Upper lobe of right lung (tissue), 1 donor: ENCODE data around the gene MED27. TPM values are rescaled to one million over a fixed set of nuclear protein-coding genes. Genes with fewer than 3 reads are reported as not detected.

Source experiments
- ATAC-seq: fragments of 200-7000 bp; cut with Tn5 transposase; one replicate; pipeline ENCODE4 v1.9.1; 2020; ENCODE audit warnings: mild to moderate bottlenecking, moderate library complexity
- DNase-seq: peaks from one replicate; pipeline ENCODE4 v3.0.0-alpha.2; 2020
- H3K27ac ChIP-seq: fragments of 200-600 bp; one replicate; pipeline ENCODE4 v1.8.0; 2022
- H3K27me3 ChIP-seq: fragments of 200-600 bp; one replicate; pipeline ENCODE4 v1.8.0; 2022; ENCODE audit warnings: mild to moderate bottlenecking
- H3K36me3 ChIP-seq: fragments of 200-600 bp; one replicate; pipeline ENCODE4 v1.8.0; 2022
- H3K4me1 ChIP-seq: fragments of 200-600 bp; one replicate; pipeline ENCODE4 v1.8.0; 2022
- H3K4me3 ChIP-seq: fragments of 200-600 bp; one replicate; pipeline ENCODE4 v1.8.0; 2022; ENCODE audit warnings: mild to moderate bottlenecking
- H3K9me3 ChIP-seq: fragments of 200-600 bp; one replicate; pipeline ENCODE4 v1.8.0; 2022
- intact Hi-C: fragments of 100-400 bp; cut with DNase I; formaldehyde crosslinking; loops from one replicate; pipeline ENCODE4 v1.11.0; 2022
- total RNA-seq: library from RNA; stranded (reverse); fragmentation: NEBNext Ultra II Directional; extraction: Animal tissue kit (Norgen Biotek cat#: 25700); gene quantifications from one replicate; pipeline ENCODE4 v1.2.1, GENCODE V29; 2021
- TF ChIP-seq, protein P1 (sequence below): fragments of 200-600 bp; IDR thresholded peaks from one replicate; pipeline ENCODE4 v1.8.0; 2022; ENCODE audit warnings: antibody characterized with exemption
- donor health status: DM: no; HTN: yes; CAD: no; lungs with severe emphysema.

MED27 gene
- total RNA-seq, 1 donor from 2014 or later: 14.2 TPM

DNA sequence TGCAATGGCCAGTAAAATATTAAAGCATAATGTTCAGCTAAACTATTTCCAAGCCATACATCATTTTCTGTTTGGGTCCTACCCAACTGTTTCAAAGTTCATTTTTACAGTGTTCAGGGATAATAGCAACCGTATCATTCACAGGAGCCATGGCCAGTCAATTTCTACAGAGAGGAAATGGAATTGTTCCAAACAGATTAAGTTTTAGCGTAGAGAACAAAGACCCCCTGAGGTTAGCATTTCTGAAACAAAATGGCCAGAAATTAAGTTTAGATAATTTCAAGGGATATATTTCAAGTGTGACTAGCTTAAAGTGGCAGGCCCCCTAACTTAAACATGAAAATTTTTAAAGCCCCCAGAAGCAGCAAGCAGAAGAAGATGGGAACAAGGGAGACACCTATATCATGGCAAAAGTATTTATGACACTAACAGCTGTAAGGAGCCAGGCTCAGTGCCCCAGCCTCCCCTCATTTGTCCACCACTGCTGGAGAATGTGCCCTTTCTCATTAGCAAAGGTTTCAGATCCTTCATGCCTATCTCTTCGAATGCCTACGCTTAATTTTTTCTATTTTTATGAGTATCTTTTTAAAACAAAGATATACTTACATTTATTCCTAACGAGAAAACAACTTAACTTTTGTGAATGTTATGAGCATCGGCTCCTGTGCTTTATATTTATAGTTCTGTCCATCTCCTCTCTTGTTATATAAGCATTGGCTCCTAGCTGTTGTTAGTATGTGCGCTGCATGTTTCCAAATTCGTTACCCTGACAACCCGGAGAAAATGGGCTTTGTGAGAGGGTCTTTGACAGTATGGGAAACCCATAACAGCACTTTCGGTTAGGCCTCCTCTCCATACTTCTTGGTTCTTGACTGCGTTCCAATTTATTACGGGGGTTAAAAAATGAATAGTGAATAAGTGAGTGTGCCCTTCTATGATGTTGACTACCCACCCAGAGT lies 116.3 kb downstream of the MED27 start:
- Histone ChIP-seq H3K4me1 (no peaks in the 10 kb centered on the region), H3K27ac (no peak overlapping the region), H3K4me3 (no peak overlapping the region), H3K9me3 (no peaks in the 10 kb centered on the region), H3K36me3 (no peaks in the 10 kb centered on the region), H3K27me3 (no peaks in the 10 kb centered on the region)
- intact Hi-C loops: no loop called here
- no peak for ATAC-seq
- TF ChIP-seq, protein P1, sequence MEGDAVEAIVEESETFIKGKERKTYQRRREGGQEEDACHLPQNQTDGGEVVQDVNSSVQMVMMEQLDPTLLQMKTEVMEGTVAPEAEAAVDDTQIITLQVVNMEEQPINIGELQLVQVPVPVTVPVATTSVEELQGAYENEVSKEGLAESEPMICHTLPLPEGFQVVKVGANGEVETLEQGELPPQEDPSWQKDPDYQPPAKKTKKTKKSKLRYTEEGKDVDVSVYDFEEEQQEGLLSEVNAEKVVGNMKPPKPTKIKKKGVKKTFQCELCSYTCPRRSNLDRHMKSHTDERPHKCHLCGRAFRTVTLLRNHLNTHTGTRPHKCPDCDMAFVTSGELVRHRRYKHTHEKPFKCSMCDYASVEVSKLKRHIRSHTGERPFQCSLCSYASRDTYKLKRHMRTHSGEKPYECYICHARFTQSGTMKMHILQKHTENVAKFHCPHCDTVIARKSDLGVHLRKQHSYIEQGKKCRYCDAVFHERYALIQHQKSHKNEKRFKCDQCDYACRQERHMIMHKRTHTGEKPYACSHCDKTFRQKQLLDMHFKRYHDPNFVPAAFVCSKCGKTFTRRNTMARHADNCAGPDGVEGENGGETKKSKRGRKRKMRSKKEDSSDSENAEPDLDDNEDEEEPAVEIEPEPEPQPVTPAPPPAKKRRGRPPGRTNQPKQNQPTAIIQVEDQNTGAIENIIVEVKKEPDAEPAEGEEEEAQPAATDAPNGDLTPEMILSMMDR: no peak
- no peak for DNase-seq

DNA sequence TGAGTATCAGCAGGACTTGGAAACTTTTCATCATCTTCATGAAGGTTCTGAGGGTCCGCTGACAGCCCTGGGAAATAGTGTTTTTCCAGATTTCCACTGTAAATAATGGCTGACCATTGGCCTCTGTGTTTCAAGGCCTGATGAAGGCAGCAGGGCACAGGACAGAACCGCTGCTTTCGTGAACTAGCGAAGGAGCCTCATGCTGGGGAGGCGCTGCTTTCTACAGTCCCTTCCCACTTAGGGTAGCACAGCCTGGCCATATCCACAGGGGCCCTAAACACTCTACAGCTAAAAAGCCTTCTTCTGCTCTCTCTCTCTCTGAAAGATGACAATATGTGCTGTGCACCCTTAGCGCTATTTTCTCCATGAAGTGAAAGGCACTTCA lies 118.2 kb downstream of the MED27 start:
- intact Hi-C loops: no loop called here
- ATAC-seq: no peak
- TF ChIP-seq, protein P1: no peak
- Histone ChIP-seq H3K27me3 (no peaks in the 10 kb centered on the region), H3K9me3 (no peaks in the 10 kb centered on the region), H3K4me3 (no peak overlapping the region), H3K4me1 (no peaks in the 10 kb centered on the region), H3K27ac (no peak overlapping the region), H3K36me3 (no peaks in the 10 kb centered on the region)
- DNase-seq: no peak

DNA sequence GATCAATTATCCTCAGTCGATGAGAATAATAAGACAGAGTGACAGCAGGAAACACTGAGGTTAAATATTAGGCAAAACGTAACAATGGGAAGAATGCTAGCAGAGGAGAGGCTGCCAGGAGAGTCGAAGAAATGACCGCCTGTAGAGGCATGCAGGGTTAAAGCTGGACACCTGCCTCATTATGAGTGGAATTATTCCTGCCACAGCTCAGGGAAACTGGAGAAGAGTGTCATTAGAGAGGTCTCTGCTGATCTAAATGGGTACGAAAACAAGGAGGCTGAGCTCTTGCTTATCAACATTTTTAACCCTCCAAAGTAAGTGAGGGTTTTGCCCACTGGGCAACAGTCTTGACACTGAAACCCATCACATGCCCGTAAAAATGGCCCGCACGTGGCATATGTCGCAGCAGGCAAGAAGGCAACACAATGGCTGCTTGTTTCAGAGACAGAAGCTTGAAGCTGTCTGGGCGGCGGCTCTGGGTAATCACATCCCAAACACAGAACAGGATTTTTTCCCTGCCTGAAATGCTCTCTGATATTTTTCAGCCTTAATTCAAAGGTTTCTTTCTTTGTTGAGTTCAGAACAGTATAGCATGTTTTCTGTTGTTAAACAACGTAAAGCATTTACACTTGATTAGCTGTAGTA lies 118.7 kb downstream of the MED27 start:
- DNase-seq: no peak
- intact Hi-C loops: no loop called here
- no peak overlapping the region for H3K4me3 ChIP-seq
- no peaks in the 10 kb centered on the region for H3K27me3 ChIP-seq
- no peaks in the 10 kb centered on the region for H3K4me1 ChIP-seq
- no peak overlapping the region for H3K27ac ChIP-seq
- no peaks in the 10 kb centered on the region for H3K9me3 ChIP-seq
- H3K36me3 ChIP-seq: no peaks in the 10 kb centered on the region
- no peak for ATAC-seq
- TF ChIP-seq, protein P1: no peak

DNA sequence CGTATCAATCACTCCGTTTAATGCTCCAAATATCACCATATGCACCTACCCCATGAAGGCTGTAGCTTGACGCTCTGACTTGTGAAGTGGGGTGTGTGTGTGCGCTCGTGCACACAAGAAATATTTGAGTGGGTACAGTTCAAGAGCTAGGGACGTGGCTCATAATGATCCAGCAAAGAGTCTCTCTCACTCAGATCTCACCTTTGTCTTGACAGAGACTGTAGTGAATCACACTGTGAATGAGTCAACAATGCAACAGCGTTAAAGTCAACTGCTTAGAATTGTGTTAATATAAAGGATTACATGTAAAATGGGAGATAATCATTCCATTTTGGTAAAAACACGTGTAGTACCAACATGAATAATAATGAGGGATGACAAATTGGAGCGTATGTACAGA lies 119.4 kb downstream of the MED27 start:
- H3K27me3 ChIP-seq: no peaks in the 10 kb centered on the region
- no peaks in the 10 kb centered on the region for H3K9me3 ChIP-seq
- DNase-seq (no peak), ATAC-seq (no peak)
- intact Hi-C loops: no loop called here
- H3K36me3 ChIP-seq: no peaks in the 10 kb centered on the region
- H3K27ac ChIP-seq: no peak overlapping the region
- no peak overlapping the region for H3K4me3 ChIP-seq
- TF ChIP-seq, protein P1: no peak
- no peaks in the 10 kb centered on the region for H3K4me1 ChIP-seq

DNA sequence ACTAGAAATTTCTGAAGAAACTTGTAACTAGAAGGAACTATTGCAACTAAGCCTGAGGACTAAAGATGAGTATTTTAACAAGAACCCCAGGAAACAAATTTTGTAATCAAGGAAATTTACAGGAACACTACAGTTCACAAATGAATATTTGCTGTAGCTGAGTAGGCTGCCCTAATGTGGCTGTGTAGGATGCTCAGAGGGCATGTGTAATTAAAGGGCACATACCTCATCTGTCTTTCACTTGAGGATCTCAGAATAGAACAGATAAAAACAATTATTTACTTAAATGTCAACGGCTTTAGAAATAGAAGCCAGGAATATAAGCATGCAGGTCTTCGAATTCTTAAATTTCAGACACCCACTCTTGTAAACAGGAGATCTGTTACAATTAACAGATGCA lies 119.8 kb downstream of the MED27 start:
- H3K9me3 ChIP-seq: no peaks in the 10 kb centered on the region
- TF ChIP-seq, protein P1: no peak
- ATAC-seq (no peak), DNase-seq (no peak)
- no peak overlapping the region for H3K4me3 ChIP-seq
- no peaks in the 10 kb centered on the region for H3K4me1 ChIP-seq
- H3K36me3 ChIP-seq: no peaks in the 10 kb centered on the region
- intact Hi-C loops: no loop called here
- no peak overlapping the region for H3K27ac ChIP-seq
- no peaks in the 10 kb centered on the region for H3K27me3 ChIP-seq
